HL-60/S4 (cell line): ENCODE results near the gene OLFM2.
"Not testable (repeated sequence)": the region's sequence is repeated elsewhere in the genome, so short reads cannot be mapped to it uniquely, and the experiment has no call there.

Source experiments
- in situ Hi-C: fragments of 300-500 bp; cut with MboI; formaldehyde crosslinking; loops from 2 replicates; pipeline ENCODE4 v1.14.3; 2022; ENCODE audit warnings: low sequenced_read_pairs

The OLFM2 gene

DNA sequence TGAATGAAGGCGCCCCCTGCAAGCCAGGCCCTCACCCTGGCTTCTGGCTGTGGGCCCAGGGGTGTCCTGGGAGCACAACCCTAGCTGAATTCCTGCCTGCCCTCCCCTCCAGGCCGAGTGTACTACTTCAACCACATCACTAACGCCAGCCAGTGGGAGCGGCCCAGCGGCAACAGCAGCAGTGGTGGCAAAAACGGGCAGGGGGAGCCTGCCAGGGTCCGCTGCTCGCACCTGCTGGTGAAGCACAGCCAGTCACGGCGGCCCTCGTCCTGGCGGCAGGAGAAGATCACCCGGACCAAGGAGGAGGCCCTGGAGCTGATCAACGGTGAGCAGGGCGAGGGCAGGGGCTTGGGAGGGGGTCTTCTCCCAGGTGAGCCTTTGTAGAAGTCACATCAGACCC, 98.0 kb downstream of the OLFM2 start:
- in situ Hi-C loops: no loop called here

DNA sequence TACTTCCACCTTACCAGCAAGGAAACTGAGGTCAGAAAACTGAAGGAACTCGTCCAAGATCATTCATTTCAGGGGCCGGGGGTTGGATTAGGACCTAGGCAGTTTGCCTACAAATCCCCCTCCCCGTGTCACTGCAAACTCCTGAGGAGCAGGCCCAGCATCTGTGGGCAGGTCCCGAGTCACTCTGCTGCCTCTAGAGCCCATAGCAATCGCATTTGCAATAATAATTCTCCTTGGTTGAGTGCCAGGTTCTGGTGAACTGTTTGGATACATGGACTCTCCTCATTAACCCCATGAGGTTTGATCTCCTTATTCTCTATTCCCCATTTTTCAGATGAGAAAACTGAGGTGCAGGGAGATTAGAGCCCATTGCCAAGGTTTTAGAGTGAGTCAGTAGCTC, 100.3 kb downstream of the OLFM2 start:
- in situ Hi-C loops: no loop called here

DNA sequence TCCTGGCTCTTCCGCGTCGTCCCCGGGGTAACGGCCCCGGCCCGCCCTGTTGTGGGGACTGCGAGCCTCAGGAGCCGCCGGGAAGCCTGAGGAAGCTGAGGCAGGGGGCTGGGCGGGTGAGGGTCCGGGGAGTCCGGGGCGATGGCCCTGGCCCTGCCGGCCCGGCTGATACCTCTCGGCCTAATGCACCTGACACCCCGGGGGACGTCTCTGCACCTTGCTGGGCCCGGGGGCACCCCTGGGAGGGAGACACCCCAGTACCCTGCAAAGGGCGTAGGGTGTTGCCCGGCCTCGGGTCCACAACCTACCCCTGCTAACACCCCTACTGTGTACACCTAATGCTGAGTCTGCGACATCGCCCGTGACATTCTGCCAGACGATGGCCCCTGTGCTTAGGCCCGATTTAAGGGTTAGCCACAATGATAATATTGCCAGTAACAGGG, 100.8 kb downstream of the OLFM2 start:
- in situ Hi-C loops: no loop called here

DNA sequence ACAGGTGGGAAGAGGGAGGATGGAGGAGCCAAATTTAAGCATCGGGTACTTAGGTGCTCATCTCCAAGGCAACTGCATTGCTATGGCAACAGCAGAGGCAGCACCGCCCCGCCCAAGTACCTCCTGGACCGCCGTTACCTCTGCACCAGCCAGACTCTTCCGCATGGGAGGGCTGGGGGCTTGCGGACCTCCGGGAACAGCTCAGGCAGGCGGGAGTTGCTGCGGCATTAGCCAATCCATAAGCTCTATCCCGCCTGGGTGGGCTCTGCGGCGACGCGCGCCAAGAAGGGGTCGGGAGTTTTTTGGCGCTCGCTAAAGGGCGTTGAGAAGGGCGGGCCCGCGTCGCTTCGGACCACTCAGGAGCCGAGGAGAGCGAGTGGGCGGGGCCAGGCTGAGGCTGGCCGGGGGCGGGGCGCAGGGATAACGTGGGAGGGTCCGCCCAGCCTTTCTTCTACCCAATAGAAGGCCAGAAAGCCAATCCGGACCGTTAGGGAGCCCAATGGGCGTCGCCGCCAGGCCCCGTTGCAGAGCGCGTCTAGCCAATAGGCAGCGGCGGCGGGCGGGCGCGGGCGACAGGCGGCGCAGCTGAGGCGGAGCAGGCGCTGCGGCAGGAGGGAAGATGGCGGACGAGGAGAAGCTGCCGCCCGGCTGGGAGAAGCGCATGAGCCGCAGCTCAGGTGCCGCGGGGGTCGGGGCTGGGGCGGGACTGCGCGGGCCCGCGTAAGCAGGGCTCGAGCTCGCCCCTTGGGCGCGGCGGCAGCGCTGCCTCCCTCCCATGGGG, 101.4 kb downstream of the OLFM2 start, which contains the start of gene PIN1:
TSS of gene PIN1 (plus strand) at position 593 of the 781 bp plus-strand sequence. CDS start at position 620, 27 bp downstream.
- in situ Hi-C loops: no loop called here

DNA sequence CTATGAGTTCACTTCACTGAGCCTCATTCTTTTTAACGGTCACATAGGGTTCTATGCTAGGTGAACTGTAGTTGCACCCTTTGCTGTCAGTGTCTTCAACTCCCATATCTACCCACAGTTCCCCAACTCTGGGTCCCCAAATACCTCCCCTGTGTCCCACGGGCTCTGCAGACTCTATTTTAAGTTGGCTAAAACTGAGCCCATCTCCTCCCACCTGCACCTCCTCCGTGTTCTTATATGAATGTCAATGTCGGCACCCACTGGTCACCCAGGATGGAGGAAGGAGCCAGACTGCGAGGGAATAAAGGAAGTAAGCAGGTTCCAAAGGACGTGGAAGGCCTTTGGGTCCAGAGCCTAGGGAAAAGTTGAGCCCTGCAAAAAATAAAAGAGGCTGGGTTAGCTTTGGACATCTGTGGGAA, 102.0 kb downstream of the OLFM2 start:
- in situ Hi-C loops: no loop called here

DNA sequence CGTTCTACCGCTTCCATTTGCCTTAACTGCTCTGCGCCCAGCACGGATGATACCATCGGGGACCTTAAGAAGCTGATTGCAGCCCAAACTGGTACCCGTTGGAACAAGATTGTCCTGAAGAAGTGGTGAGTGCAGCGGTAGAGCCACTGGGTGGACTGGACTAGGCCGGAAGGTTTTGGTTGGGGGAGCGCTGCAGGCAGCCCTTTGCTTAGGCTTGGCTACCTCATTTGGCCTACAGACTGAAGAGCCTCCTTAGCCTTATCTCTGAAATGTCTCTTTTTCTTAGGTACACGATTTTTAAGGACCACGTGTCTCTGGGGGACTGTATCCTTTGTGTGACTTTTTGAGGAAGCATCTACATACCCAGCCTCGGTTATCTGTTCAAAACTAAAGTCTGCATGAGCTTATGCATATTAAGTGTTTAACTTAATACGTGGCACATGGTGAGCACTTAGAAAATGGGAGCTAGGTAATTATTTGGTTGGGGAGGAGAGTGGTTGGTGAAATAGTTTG, 107.7 kb downstream of the OLFM2 start:
- in situ Hi-C loops: no loop called here

DNA sequence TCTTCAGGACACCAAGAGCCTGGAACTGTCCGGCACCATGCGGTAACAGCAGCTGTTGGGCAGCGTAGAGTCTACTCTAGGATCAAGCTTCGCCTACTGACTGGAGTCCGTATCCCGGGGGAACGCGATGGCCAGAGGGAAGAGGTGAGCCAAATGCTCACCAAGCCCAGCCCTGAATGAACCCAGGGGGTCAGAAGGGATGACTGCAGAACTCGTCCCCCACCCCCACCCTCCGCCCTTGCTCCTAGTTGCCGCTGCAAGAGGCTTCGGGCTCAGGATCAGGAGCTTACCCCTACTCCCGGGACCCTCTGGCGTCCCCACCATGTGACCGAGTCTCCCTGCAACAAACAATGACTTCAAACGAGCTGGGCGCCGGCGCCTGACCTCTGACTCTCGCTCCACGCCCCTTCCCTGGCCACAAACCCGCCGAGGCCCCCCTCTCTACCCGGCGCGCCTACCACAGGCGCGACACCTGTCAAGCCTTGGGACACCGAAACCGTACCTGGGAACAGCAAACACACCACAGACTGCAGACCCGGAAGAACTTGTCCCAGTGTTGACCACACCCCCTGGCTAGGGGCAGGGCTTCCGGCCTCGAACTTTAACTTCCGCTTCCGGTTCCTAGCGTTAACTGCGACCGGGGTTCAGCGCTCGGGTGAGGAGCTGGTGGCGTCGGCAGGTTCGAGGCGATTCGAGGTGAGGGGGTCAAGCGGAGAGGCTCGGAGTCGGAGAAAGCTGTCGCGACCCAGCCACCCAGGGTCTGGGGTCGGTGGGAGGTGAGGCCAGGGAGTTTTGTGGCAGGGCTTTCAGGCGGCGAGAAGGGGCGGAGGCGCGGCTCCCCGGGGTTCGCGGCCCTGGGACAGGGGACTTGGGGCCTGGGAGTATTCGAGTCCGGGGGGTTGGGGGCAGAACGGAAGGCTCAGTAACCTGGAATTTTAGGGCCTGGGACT, 108.8 kb downstream of the OLFM2 start, which contains the start of gene UBL5:
TSS of gene UBL5 (plus strand) at position 630 of the 950 bp plus-strand sequence. CDS start 420 bp downstream, outside the sequence.
- in situ Hi-C loops: no loop called here

DNA sequence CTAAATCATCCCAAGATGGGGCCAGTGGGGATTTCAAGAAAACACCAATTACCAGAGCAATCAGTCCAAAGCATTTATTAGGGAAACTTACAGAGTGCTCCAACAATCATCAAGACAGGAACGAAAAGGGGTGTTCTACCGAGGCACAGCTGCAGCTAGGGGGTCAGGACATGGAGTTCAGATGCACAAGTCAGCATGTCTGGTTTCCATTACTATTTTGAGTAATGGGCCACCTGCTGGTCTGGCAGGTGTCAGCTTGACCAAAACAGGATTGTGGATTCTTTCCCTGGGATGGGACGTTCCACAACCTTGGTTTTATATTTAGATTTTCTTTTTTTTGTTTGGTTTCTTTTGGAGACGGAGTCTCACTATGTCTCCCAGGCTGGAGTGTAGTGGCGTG, 112.5 kb downstream of the OLFM2 start:
- in situ Hi-C loops: no loop called here

DNA sequence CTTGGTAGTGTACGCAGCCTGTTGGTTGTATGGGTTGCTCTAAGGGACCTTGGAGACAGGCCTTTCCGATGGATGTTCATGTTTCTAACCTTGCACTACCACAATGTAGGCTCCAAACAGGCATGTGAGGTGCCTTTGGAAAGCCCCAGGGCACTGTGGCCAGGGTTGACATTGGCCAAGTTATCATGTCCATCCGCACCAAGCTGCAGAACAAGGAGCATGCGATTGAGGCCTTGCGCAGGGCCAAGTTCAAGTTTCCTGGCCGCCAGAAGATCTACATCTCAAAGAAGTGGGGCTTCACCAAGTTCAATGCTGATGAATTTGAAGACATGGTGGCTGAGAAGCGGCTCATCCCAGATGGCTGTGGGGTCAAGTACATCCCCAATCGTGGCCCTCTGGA, 116.3 kb downstream of the OLFM2 start:
- in situ Hi-C loops: not testable (repeated sequence)

DNA sequence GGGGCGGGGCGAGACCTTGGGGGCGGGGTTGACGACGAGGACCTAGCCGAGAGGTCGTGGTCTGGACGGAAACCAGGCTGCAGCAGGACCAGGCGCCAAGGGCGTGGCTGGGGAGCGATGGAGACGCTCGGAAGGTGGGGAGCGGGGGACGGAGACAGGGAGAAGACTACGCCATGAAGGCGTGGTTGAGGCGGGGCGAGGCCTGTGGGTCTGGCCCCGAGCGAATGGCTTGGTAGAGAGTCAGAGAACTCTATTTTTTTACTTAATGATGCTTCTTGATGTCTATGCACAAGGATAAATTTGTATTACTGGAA, 116.8 kb downstream of the OLFM2 start:
- in situ Hi-C loops: no loop called here

DNA sequence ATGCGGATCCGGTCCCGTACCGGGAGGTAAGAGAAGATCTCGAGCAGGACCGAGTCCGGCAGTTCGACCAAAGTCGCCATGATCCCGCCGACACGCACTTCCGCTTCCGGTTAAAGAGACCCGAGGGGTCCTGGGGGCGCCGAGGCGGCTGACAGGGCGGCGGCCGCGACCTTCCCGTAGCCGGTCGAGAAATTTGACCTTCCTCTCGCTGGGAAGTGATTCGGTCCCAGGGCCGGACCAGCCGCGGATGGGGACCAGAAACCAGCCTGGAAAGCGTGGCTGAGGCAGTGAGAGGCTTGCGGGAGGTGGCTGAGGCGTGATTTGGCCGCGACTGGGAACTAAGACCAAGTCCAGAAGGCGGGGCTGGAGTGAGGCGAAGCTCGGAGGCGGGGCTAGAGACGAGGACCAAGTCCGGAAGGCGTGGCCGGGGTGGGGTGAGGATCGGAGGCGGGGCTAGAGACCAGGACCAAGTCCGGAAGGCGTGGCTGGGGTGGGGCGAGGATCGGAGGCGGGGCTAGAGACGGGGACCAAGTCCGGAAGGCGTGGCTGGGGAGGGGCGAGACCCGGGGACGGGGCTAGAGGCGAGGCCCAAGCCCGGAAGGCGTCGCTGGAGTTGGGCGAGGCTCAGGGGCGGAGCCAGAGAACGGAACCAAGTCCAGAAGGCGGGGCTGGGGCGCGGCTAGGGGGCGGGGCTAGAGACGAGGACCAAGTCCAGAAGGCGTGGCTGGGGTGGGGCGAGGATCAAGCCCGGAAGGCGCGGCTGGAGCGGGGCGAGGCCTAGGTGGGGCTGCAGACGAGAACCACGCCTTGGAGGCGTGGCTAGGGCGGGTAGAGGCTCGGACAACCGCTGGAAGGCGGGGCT, 117.3 kb downstream of the OLFM2 start, which contains the start of gene FBXL12:
TSS of gene FBXL12 (minus strand) at position 346 of the 862 bp plus-strand sequence. CDS start at position 80, 266 bp downstream.
- in situ Hi-C loops: no loop called here

DNA sequence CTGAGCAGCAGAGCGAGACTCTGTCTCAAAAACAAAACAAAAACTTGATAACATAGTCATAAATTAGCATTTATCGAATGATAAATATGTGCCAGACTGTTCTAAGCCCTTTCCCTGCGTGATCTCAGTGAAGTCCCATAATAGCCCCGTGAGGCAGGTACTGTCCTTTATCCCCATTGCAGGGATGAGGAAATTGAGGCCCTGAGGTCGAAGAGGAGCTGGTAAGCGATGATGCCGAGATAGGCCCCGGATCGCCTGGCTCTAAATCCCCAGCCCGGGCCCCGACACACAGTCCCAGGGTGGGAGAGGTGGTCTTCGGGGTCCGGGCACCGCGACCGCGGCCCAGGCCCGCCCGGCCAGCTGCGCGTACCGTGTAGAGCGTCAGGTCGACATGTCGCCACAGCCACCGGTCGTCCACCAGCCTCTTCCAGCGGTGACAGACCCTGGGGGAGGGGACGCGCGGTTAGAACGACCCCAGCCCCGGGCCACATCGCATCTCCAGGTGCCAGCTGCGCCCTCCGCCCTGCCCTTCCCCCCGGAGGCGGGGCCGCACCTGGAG, 118.1 kb downstream of the OLFM2 start:
- in situ Hi-C loops: no loop called here

DNA sequence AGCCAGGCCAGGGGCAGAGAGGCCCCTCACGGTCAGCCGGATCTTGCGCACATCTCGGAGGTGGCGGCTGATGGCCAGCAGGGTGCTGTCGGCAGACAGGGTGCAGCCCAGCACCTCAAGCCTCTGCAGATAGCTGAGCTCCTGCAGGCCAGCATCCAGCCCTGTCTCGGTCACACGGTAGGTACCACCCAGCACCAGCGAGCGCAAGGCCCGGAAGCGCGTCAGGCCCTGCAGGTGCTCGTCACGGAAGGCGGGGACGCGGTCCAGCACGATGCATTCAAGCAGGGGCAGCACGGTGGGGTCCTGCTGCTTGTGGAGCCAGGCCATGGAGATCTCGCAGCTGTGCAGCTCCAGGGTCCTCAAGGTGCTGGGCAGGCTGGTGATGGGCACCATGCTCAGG, 125.2 kb downstream of the OLFM2 start:
- in situ Hi-C loops: no loop called here

DNA sequence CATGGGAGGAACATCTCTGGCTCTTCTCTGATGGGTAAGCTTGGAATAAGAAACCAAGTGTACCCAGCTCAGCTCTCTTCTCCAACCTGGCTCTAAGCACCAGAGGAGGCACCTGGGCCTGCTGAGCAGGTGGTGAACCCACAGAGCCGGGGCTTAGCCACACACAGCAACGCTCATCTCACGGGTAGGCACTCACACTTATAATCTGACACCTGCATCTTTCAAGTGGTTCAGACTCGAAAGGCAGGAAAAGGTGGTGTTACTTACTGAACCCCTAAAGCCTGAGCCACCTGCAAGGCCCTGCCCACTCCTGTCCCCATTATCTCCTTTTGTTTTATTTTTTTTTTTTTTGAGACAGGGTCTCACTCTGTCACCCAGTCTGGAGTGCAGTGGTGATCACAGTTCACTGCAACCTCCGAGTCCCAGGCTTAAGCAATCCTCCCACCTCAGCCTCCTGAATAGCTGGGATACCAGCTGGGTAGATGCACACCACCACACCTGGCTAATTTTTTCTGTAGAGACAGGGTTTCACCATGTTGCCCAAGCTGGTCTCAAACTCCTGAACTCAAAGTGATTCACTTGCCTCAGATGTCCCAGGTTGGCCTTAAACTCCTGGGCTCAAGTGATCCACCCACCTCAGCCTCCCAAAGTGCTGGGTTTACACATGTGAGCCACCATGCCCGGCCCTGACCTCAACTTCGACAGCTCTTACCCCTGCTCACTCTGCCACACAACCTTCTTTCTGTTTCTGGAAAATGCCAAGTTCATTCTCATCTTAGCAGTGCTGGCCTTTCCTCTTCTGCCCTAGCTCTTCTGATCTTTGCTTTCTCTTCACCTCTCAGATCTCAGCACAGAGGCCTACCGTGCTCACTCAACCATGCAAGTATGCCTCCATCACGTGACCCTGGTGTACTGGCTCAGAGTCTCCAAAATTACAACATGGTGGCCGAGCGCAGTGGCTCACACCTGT, 127.2 kb downstream of the OLFM2 start:
- in situ Hi-C loops: no loop called here

DNA sequence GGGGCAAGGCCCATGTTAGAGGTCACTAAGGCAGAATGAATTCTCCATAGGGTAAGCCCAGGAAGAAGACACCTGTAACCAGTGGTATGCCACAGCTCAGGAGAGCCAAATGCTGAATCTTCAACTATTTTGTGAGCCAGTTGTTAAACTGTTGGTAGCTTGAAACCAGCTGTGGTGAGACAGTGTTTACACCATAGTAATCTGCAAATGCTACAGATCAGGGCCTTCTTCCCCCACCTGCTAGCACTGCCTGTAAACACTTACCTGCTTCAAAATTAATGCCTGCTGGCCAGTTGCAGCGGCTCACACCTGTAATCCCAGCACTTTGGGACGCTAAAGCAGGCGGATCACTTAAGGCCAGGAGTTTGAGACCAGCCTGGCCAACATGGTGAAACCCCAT, 129.5 kb downstream of the OLFM2 start:
- in situ Hi-C loops: no loop called here
